Ovary (tissue), 9 donors: ENCODE results near the gene TMEM59. TPM values are rescaled to one million over a fixed set of nuclear protein-coding genes. Genes with fewer than 3 reads are reported as not detected.
"Not testable (repeated sequence)": the region's sequence is repeated elsewhere in the genome, so short reads cannot be mapped to it uniquely, and the experiment has no call there.

ENCODE experiments used
- DNase-seq, 5 donors: peaks; one replicate each; pipeline ENCODE4 v3.0.0-alpha.2; 2019 to 2020
- H3K27ac ChIP-seq, 2 donors: fragments of 200-600 bp; one replicate each; pipeline versions ENCODE4 v1.5.1 to v1.8.0; 2019 to 2022
- H3K27me3 ChIP-seq: fragments of 200-600 bp; one replicate; pipeline ENCODE4 v1.8.0; 2022
- H3K36me3 ChIP-seq: fragments of 200-600 bp; sonication (generic); one replicate; pipeline ENCODE4 v1.5.1; 2019
- H3K4me1 ChIP-seq: one replicate; pipeline ENCODE4 v1.8.1; 2013; ENCODE audit warnings: mild to moderate bottlenecking, moderate library complexity; ENCODE audit not compliant: insufficient read depth
- H3K4me3 ChIP-seq: fragments of 200-600 bp; sonication (generic); one replicate; pipeline ENCODE4 v1.5.1; 2017
- H3K9me3 ChIP-seq, 2 donors: fragments of 200-600 bp in 1 of 2; sonication (generic) in 1 of 2; one replicate each; pipeline versions ENCODE4 v1.5.1 to v1.8.1; 2013 to 2019; ENCODE audit warnings: mild to moderate bottlenecking in 1 of 2, moderate library complexity in 1 of 2
- CTCF ChIP-seq, 3 donors: fragments of 450-650 bp in 2 of 3; fragments of 200-600 bp in 1 of 3; IDR thresholded peaks; one replicate each; pipeline versions ENCODE4 v1.5.1 to v1.8.0; 2016 to 2022; ENCODE audit warnings: antibody characterized with exemption in 3 of 3, mild to moderate bottlenecking in 1 of 3
- EP300 ChIP-seq: sonication (generic); formaldehyde crosslinking; IDR thresholded peaks from one replicate; pipeline ENCODE4 v1.6.1; 2017; ENCODE audit warnings: antibody characterized with exemption
- POLR2A ChIP-seq: fragments of 450-650 bp; IDR thresholded peaks from one replicate; pipeline ENCODE4 v1.6.1; 2017; ENCODE audit warnings: antibody characterized with exemption, mild to moderate bottlenecking, moderate library complexity
- WGBS, 3 donors: extraction: QIAGEN DNeasy Blood & Tissue Kit in 1 of 3; methylation state at CpG; one replicate each; pipeline versions ENCODE4 v1.1.5 to v1.1.7; 2013 to 2017; 5-methylcytosine and 5-hydroxymethylcytosine counted together
- intact Hi-C, 4 donors: fragments of 100-400 bp; cut with DNase I; formaldehyde crosslinking; loops; one replicate each; pipeline versions ENCODE4 v1.11.0 to v1.15.1; 2022 to 2023
- polyA plus RNA-seq, 2 donors: library from polyadenylated mRNA; stranded (reverse); fragments of 200-250 nt in 1 of 2; fragments of 350-450 nt in 1 of 2; fragmentation: Illumina TruSeq in 1 of 2; extraction: RNeasy Lipid Tissue Mini Kit (QIAGEN cat#74804) in 1 of 2; gene quantifications; one replicate each; pipeline ENCODE4 v1.2.3, GENCODE V29; 2013 to 2014
- total RNA-seq, 7 donors: library from RNA; depleted of rRNA in 2 of 7; stranded (reverse); fragments of >200 nt in 2 of 7; fragmentation: NEBNext Ultra II Directional in 3 of 7; extraction: Animal tissue kit (Norgen Biotek cat#: 25700) in 3 of 7; gene quantifications; one replicate each; pipeline versions ENCODE4 v1.1.0 to v1.2.4, GENCODE V29; 2016 to 2023
- donor health status: DM: no; HTN: no; CAD: no; lungs with moderate emphysema.
- donor health status: DM: no; HTN: no; CAD: no.
- donor health status: Bipolar disorder and iron deficiency.
- donor health status: DM: yes; HTN: yes; CAD: no.
- donor health status: DM: no; HTN: no; CAD: no.
- donor health status: DM: yes; HTN: yes; CAD: no.

The TMEM59 gene
- total and polyA plus RNA-seq, 9 donors: 165 to 406 (median 268) TPM

- H3K27ac ChIP-seq: no peak overlapping the region
- H3K9me3 ChIP-seq: no peaks in the 10 kb centered on the region
- 68 to 69% (median 69%) methylated on average over 9 of the region's 9 CpGs for WGBS, 3 donors
- H3K4me3 ChIP-seq: no peak overlapping the region
- intact Hi-C loops: no loop called here
- no peaks in the 10 kb centered on the region for H3K4me1 ChIP-seq
- TF ChIP-seq CTCF (IDR thresholded peaks at IDR 0.05) (no peak), EP300 (no peak), POLR2A (no peak)
- H3K27me3 ChIP-seq: no peaks in the 10 kb centered on the region
- H3K36me3 ChIP-seq: no peaks in the 10 kb centered on the region
- peak in 1 of 5 donors; percentile 4 for DNase-seq
Observed at GRCh38 chr1:54002544-54003248, 50.3 kb downstream of the TMEM59 start.

- no peak for TF ChIP-seq EP300
- H3K9me3 ChIP-seq: no peaks in the 10 kb centered on the region
- H3K27ac ChIP-seq: no peak overlapping the region
- DNase-seq: no peak
- H3K4me1 ChIP-seq: no peaks in the 10 kb centered on the region
- no peak overlapping the region for H3K4me3 ChIP-seq
- intact Hi-C loops: no loop called here
- no peaks in the 10 kb centered on the region for H3K36me3 ChIP-seq
- H3K27me3 ChIP-seq: no peaks in the 10 kb centered on the region
- WGBS, 3 donors: 43 to 58% (median 49%) methylated on average over 3 of the region's 3 CpGs
Observed at GRCh38 chr1:54001591-54001990, 51.4 kb downstream of the TMEM59 start.

GRCh38 chr1:53999920-54000319 is 53.1 kb downstream of the TMEM59 start:
- intact Hi-C loops: no loop called here
- no peaks in the 10 kb centered on the region for H3K36me3 ChIP-seq

GRCh38 chr1:53998223-53998622 is 54.8 kb downstream of the TMEM59 start:
- Histone ChIP-seq H3K27me3 (no peaks in the 10 kb centered on the region), H3K4me1 (no peaks in the 10 kb centered on the region), H3K9me3 (no peaks in the 10 kb centered on the region), H3K4me3 (no peak overlapping the region), H3K36me3 (no peaks in the 10 kb centered on the region), H3K27ac (no peak overlapping the region)
- TF ChIP-seq CTCF (IDR thresholded peaks at IDR 0.05): no peak
- TF ChIP-seq POLR2A: no peak
- TF ChIP-seq EP300: no peak
- no peak for DNase-seq
- 81 to 84% (median 84%) methylated on average over 1 of the region's 1 CpG for WGBS, 3 donors
- intact Hi-C loops: no loop called here

More at GRCh38 chr1:53999920-54000319, 53.1 kb downstream of the TMEM59 start:
- H3K27me3 ChIP-seq: no peaks in the 10 kb centered on the region
- no peak overlapping the region for H3K4me3 ChIP-seq
- no peaks in the 10 kb centered on the region for H3K9me3 ChIP-seq
- H3K4me1 ChIP-seq: no peaks in the 10 kb centered on the region
- TF ChIP-seq CTCF (IDR thresholded peaks at IDR 0.05) (no peak), POLR2A (no peak), EP300 (no peak)
- H3K27ac ChIP-seq: no peak overlapping the region
- no peak for DNase-seq

- TF ChIP-seq EP300 (no peak), POLR2A (no peak), CTCF (IDR thresholded peaks at IDR 0.05) (no peak)
- Histone ChIP-seq H3K27ac (no peak overlapping the region), H3K27me3 (no peaks in the 10 kb centered on the region), H3K4me3 (no peak overlapping the region), H3K4me1 (no peaks in the 10 kb centered on the region), H3K36me3 (no peaks in the 10 kb centered on the region), H3K9me3 (no peaks in the 10 kb centered on the region)
- WGBS, 3 donors: 86 to 95% (median 88%) methylated on average over 1 of the region's 1 CpG
- no peak for DNase-seq
- intact Hi-C loops: no loop called here
Observed at GRCh38 chr1:53995683-53996082, 57.3 kb downstream of the TMEM59 start.

GRCh38 chr1:53994516-53994915 is 58.5 kb downstream of the TMEM59 start:
- H3K27me3 ChIP-seq, intact Hi-C loops, H3K4me1 ChIP-seq, H3K27ac ChIP-seq, H3K9me3 ChIP-seq, H3K36me3 ChIP-seq, H3K4me3 ChIP-seq, DNase-seq: not testable (repeated sequence)
- 89 to 91% (median 90%) methylated on average over 2 of the region's 2 CpGs for WGBS, 3 donors
